Measurements from ENCODE around the gene NXPH4.

Gene NXPH4

DNA sequence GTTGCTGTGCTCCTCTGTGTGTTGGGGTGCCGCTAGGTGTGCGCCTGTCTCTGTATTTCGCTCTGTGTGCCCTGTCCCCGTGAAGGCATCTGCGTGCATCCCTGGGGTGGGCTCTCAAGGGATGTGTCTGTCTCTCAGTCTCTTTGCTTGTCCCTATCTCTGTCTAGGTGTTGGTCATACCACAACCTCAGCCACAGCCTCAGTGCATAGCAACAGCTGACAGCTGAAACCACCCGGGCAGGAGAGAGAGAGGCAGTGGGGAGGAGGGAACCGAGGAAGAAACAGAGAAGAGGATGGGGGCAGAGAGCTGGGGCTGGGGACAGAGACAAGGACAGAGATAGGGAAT is 953 bp upstream of the NXPH4 start:
- TF ChIP-seq, protein P1, sequence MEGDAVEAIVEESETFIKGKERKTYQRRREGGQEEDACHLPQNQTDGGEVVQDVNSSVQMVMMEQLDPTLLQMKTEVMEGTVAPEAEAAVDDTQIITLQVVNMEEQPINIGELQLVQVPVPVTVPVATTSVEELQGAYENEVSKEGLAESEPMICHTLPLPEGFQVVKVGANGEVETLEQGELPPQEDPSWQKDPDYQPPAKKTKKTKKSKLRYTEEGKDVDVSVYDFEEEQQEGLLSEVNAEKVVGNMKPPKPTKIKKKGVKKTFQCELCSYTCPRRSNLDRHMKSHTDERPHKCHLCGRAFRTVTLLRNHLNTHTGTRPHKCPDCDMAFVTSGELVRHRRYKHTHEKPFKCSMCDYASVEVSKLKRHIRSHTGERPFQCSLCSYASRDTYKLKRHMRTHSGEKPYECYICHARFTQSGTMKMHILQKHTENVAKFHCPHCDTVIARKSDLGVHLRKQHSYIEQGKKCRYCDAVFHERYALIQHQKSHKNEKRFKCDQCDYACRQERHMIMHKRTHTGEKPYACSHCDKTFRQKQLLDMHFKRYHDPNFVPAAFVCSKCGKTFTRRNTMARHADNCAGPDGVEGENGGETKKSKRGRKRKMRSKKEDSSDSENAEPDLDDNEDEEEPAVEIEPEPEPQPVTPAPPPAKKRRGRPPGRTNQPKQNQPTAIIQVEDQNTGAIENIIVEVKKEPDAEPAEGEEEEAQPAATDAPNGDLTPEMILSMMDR (conservative IDR thresholded peaks at IDR 0.05; ENCODE audit: control insufficient read depth, insufficient read depth, low read depth, low read length) = no peak
- no peak for DNase-seq (ENCODE audit: low read depth)
- H3K4me3 ChIP-seq (ENCODE audit: control insufficient read depth, low read depth, low read length) = no peak overlapping the region

DNA sequence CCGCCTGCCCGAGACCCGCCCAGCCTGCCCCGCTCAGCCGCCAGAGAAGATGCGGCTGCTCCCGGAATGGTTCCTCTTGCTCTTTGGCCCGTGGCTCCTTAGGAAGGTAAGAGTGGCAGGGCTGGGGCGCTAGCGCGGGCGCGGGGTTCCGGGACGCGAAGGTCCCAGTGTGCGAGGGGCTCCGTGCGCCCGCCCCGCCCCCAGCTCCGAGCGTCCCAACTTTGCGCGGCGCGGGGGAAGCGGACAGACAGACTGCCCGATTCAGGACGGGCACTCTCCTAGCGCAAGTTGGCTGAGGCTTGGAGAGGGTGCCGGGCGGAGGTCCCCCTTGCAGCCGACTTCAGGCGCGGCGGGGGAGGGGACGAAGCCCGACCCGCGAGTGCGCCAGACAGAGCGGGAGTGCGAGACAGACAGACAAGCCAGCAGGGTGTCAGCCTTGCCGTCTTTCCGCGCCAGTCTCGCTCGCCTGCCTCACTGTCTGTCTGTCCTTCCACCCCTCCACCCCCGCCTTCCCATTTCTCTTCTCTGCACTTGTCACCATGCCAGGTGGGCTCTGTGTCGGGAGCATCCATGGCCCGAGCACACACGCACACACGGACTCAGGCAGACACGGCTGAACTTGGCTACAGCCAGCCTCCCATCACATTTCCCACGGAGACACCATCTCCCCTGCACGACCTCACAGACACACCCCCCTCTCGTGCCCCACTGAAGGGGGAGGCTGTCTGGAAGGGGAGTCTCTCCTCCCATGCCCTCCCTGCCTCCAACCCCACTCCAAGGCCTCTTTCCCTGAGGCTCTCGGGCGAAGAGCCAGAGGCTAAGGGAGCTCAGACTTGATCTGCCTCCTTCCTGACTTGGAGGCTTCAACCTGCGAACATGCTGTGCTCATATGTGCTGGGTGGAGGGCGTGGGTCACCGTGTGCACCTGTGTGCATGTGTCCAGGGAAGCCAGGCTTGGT is 606 bp downstream of the NXPH4 start:
- no peak for DNase-seq (ENCODE audit: low read depth)
- TF ChIP-seq, protein P1 (conservative IDR thresholded peaks at IDR 0.05; ENCODE audit: control insufficient read depth, insufficient read depth, low read depth, low read length) = no peak
- peak overlapping the region; percentile 41 for H3K4me3 ChIP-seq (ENCODE audit: control insufficient read depth, low read depth, low read length)

DNA sequence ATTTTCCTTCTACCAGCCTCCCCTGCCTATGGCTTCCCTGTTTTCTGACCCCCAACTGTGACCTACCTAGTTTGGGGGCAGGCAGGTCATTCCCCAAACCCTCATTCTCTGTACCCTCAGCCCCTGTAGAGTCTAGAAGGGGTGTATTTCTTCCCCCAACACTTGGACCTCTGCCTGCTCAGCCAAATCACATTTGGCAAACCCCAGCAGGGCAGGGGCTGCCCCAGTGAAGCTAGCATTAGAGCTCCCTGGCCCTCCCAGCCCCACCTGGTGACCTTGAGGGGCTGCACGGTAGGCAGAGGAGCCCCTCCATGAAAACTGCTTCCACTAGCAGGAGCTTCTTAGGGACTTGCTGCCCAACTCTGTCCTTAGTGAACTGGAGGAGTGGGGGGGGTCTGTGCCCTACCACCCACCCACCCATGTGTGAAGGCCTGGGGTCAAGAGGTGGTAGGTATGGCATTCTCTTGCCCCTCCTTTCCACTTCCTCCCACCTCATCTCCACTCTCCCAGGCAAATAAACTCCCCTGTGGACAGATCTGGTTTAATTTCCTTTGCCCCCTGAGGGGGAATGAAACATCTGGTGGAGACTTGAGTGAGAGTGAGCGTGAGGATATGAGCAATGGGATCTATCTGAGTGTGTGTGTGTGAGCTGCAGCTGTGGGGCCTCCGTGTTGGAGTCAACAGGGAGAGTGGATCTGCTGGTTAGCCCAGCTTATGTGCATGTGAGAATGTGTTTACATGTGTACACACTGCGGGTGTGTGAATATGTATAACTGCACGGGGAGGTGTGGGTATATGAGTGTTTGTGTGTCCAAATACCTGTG is 1.6 kb downstream of the NXPH4 start:
- TF ChIP-seq, protein P1 (conservative IDR thresholded peaks at IDR 0.05; ENCODE audit: control insufficient read depth, insufficient read depth, low read depth, low read length) = no peak
- no peak for DNase-seq (ENCODE audit: low read depth)

DNA sequence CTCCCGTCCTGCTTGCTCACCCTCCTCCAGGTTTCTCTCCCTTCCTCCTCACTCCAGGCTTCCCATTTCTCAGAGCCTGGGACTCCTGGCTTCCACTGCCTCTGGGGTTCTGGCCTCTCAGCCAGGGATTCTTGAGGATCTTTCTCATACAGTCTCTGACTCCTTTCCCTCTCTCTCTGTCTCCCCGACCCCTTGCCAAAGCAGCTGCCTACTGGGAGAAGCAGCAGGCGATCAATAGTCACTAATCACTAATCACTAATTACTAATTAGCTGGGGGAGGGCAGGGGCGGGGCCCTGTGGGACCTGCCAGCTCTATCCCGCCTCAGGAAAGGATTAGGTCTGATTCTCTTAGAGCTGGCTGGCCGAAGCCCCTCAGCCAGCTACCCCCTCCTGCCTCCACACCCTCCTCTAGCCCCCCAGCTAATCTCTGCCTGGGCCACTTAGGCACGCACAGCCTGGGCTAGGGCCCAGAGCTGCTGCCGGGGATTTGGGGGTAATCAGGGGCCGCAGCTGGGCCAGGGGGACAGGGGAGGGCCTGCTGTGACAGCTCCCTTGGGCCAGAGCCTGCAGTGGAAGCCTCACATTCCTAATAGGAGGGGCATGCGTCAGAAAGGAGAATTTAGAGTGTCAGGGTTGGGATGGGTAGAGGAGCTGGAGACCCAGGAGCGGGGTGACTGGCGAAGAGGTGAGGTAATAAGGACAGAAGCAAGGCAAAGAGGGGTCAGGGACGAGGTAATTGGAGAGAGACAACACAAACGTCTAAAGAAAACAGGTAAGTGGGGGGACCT is 2.8 kb downstream of the NXPH4 start:
- TF ChIP-seq, protein P1 (conservative IDR thresholded peaks at IDR 0.05; ENCODE audit: control insufficient read depth, insufficient read depth, low read depth, low read length) = no peak
- H3K4me3 ChIP-seq (ENCODE audit: control insufficient read depth, low read depth, low read length) = no peak overlapping the region

More for the DNA sequence above, 1.6 kb downstream of the NXPH4 start:
- H3K4me3 ChIP-seq (ENCODE audit: control insufficient read depth, low read depth, low read length) = no peak overlapping the region

DNA sequence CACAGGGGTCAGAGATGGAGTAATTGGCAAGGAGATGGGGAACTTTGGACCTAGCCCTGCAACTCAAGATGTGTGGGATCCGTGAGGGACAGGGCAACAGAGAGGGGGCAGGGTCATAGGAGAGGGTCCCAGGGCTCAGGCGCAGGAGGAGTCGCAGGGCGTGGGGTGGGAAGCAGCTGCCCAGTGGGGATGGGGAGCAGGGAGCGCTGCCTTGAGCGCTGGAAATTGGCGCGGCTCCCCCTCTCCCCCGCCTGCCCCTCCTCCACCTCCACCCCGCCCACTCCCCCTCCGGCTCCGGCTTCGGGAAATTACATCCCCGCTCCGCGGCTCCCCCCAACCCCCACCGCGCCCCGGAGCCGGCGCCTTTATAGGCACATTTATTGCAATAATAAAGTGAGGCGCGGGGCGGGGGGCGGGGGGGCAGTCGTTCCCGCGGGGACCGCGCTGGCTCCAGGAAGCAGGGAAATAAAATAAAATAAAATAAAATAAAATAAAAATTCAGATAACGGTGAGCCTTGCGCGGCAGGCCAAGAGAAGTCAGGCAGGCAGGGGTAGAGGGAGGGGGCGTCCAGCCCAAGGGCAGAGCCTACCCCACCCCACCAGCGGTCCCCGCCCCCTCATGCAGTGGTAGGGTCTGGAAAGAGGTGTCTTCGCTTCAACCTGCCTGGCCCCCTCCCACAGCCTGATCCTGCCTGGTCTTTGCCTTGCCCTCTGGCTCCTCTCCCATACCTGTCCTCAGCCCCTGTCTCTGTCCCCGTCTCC is 3.6 kb downstream of the NXPH4 start:
- no peak for DNase-seq (ENCODE audit: low read depth)
- TF ChIP-seq, protein P1 (conservative IDR thresholded peaks at IDR 0.05; ENCODE audit: control insufficient read depth, insufficient read depth, low read depth, low read length) = no peak
- no peak overlapping the region for H3K4me3 ChIP-seq (ENCODE audit: control insufficient read depth, low read depth, low read length)

More for the DNA sequence above, 2.8 kb downstream of the NXPH4 start:
- DNase-seq (ENCODE audit: low read depth) = no peak
